Lower leg skin (tissue), 3 donors: Measurements from ENCODE around the gene CLDN9.

Source experiments
- POLR2A ChIP-seq, 2 donors: fragments of 450-650 bp; IDR thresholded peaks; one replicate each; pipeline ENCODE4 v1.6.1; 2016 to 2017; ENCODE audit warnings: antibody characterized with exemption in 2 of 2, mild to moderate bottlenecking in 1 of 2, moderate library complexity in 1 of 2
- TF ChIP-seq, protein P1 (sequence below), 3 donors: fragments of 450-650 bp; IDR thresholded peaks; one replicate each; pipeline ENCODE4 v1.5.1; 2016; ENCODE audit warnings: antibody characterized with exemption in 3 of 3, mild to moderate bottlenecking in 3 of 3, moderate library complexity in 2 of 3

DNA sequence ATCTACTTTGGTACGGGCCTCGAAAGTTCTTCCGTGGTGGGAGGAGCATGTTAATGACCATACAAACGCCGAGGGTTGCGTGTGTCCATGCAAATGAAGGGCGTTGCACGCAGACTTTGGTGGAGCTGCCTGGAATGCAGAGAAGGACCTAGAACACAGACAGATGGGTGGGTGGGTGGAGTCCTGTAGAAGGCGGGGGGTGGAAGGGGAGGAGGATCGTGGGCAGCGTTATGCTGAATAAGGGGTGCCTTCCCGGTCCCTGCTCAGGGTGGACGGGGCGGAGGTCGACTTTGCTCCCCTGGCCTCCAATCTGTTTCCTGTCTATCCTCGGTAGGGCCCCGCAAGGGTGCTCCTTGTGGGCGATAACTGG, 44.4 kb upstream of the CLDN9 start:
- no peak for TF ChIP-seq POLR2A (IDR thresholded peaks at IDR 0.05)
- TF ChIP-seq, protein P1, sequence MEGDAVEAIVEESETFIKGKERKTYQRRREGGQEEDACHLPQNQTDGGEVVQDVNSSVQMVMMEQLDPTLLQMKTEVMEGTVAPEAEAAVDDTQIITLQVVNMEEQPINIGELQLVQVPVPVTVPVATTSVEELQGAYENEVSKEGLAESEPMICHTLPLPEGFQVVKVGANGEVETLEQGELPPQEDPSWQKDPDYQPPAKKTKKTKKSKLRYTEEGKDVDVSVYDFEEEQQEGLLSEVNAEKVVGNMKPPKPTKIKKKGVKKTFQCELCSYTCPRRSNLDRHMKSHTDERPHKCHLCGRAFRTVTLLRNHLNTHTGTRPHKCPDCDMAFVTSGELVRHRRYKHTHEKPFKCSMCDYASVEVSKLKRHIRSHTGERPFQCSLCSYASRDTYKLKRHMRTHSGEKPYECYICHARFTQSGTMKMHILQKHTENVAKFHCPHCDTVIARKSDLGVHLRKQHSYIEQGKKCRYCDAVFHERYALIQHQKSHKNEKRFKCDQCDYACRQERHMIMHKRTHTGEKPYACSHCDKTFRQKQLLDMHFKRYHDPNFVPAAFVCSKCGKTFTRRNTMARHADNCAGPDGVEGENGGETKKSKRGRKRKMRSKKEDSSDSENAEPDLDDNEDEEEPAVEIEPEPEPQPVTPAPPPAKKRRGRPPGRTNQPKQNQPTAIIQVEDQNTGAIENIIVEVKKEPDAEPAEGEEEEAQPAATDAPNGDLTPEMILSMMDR (IDR thresholded peaks at IDR 0.05): no peak
